NK-92 (cell line): Measurements from ENCODE around the gene AKT1.

Experiments
- DNase-seq: peaks from one replicate; lab custom pipeline; 2025; ENCODE audit not compliant: unreplicated experiment; lab: John Stamatoyannopoulos, UW

The AKT1 gene

GRCh38 chr14:104786726-104787675, 8.5 kb downstream of the AKT1 start:
- no peak for DNase-seq

DNA sequence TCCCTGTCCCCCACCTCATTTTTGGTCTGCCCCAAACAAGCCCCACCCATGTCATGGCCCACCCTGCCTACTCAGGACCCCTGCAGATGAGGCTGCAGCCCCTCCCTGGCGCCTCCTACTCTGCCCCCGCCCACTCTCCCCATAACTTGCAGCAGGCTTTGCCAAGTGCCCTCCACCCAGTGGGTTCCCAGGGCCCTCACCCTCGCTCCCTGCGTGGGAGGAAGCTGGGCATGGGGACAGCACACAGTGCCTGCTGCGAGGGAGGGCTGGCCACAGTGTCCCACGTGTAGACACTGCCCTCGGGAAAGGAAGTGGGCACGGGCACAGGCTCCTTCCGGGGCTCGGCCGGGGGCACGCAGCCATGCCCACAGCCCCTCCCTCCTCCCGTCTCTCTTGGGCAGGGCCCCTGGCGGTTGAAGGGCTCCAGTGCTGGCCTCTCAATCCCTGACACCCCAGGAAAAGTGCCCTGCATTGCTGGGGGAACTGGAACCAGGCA, 9.4 kb downstream of the AKT1 start:
- DNase-seq, result no peak

DNA sequence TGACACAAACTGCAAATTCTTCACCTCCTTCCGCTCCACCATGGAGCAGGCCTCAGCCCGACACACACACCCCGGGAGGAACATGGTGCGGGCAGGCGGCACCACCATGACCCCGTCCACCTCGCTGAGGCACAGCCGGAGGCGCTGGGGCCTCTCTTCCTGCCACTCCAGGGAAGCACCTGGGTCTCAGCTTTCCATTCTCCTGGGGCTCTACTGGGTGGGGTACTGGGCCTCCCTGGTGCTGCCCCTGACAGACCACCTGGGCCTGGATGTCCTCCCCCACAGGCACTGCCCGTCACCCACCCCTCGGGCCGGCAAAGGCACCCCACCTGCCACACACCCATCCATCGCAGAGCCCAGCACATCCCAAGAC, 9.9 kb downstream of the AKT1 start:
- DNase-seq, result no peak

- no peak for DNase-seq
Observed at GRCh38 chr14:104784846-104785707, 10.5 kb downstream of the AKT1 start.

DNA sequence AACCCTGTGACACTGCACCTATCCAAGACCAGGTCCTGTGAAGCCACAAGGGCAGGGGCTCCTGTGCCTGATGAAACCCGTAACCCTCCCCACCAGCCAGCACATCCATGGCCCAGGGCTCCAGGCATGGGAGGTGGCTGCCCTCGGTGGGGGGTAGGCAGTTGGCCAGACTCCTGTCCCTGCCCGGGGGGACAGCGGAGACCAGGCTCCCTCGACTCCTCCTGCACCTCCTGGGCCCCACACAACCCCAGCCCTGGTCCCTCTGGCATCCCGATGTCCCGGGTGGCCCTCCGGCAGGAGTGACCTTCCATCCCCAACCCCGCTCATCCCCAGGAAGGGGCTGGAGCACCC, 11.4 kb downstream of the AKT1 start:
- no peak for DNase-seq

- no peak for DNase-seq
Observed at GRCh38 chr14:104783484-104784217, 11.9 kb downstream of the AKT1 start.

DNA sequence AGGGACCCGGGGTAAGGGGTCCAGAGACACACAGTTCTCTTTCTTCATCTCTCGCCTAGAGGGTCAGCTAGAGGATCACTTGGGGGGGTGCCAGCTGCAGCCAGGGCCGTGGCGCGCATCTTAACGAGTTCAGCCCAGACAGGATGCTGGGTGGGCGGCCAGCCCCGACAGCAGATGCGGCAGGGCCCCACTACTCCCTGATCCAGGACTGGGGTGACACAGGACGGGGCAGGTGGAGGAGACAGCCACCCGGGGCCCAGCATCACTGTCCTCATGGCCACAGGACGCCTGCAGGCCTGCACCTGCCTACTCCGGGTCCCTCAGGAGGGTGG, 12.8 kb downstream of the AKT1 start:
- DNase-seq, result no peak

DNA sequence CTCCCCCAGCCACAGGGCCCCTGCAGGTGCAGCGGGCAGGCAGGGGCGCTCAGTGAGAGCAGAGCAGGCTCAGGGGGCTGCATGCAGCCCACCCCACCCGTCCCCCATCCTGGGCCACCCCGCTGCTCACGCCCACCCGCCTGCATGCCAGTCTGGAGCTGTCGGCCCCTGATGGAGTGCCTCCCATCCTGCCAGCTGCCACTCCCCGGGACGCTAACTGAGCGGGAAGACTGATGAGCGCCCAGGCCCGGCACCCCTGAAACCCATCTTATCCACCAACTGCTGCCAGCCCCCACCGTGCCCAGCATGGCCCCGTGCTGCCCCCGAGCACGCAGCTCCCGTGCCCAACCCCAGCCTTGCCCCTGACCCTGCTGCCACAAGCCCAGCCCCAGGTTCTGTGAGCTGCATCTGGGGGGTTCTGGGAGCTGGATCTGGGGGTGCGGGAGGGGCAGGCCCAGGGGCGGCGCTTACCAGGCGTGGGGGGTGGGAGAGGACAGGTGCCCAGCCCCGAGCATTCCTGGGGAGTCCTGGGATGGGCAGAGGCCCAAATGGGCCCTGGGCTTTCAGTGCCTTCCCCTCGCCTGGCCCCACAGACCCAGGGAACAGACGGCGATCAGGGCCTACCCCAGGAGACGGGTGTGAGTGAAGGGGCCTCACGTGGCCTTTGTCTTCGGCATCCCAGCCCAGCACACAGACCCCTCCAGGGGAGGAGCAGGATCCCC, 13.3 kb downstream of the AKT1 start:
- no peak for DNase-seq

DNA sequence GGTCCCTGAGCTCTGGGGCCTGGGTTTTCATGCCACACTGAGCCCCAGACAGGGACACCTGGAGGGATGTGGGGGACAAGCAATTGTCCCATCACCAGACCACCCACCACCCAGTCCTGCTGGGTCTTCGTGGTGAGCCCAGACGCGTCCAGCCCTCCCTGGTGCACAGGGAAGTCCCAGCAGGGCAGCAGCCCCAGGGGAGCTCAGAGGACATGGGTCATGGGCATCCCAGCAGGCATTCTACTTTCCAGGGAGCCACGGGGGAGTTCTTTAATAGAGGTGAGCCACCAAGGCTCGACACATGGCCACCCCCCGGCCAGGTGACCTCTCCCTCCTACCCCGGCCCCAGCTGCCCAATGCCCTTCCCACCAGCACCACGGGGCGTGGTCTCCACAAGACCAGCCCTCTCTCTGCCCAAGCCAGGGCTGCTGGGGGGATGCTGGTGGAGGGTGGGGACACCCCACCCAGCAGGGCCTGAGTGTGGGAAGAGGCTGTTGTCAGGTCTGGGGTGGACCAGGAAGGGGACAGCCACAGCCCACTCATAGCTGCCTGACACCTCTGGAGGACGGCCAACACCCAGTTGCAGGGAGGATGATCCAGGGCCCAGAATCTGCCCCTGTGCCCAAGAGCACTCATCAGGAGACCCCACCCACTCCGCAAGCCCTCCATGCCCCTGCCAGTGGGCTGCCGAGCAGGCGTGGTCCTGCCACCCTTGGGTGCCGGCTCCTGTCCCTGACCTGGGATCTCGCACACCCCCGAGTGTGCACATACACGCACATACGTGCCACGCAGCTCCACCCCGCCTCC, 14.1 kb downstream of the AKT1 start:
- DNase-seq, result no peak

DNA sequence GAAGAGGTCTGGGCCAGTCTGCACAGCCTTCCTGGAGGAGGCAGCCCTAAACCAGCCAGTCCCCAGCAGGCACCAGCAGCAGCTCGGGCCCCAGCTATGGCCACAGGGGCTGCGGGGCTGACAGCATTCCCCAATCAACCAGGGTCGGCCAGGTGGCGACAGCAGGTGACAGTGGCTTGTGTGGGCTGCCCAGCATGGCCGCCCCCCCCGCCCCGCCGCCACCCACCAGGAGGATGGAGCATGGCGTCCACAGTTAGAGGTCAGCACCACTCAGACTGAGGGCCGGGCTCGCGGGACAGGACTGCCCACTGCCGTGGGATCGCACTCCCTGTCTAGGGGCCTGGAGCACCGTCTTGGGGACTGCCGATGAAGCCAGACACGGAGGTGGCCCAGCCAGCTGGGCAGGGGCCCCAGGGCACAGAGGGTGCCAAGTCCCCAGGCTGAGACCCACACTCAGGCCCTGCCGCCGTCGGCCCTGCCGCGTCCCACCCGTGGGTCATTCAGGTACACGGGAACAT, 15.0 kb downstream of the AKT1 start:
- no peak for DNase-seq

- no peak for DNase-seq
Observed at GRCh38 chr14:104779776-104780512, 15.6 kb downstream of the AKT1 start.

DNA sequence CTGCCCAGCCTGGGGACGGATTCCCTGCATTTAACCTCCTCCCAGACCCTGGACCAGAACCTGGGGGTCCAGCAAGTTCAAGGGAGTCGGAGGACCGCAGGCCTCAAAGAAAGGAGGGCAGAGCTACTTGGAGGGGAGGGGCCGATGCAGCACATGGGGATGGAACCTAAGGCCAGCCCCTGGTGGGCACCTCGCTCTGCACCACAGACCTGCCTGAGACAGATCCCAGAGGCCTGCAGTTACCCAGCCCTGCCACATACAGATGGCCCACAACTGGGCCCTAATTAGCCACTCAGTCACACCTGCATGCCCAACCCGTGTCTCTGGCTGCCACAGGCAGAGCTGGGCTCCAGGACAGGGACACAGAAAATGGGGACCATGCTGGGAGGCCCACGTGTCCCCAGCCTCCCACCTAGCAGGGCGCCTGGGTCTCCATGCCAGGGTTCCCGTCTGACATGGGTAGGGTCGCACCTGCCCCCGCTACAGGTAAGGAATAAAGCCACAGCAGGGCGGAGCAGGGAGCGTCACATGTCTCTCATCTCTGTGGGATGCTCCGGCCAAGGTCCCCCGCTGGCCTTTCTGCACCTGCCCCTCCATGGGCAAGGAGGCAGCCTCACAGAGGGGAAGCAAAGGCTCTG, 16.7 kb downstream of the AKT1 start:
- DNase-seq, result no peak

DNA sequence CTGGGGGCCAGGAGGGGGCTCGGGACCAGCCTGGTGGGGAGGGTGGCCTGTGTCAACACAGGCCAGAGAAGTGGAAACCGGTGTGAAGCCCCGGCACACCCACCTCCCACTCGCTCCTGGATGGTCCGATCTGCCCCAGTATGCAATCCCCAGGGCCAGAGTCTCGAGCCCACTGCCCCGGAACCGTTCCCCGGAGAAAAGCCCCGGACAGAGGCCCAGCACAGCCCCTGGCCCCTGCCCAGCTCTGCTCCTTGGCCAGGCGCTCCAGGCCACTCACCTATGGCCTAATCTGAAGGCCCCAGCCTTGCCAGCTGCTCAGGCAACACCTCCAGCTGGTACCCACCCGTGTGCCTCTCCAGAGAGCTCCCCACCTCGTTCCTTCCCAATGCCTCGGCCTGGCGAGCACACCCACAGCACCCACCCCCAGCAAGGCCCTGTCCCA, 17.7 kb downstream of the AKT1 start:
- DNase-seq, result no peak

DNA sequence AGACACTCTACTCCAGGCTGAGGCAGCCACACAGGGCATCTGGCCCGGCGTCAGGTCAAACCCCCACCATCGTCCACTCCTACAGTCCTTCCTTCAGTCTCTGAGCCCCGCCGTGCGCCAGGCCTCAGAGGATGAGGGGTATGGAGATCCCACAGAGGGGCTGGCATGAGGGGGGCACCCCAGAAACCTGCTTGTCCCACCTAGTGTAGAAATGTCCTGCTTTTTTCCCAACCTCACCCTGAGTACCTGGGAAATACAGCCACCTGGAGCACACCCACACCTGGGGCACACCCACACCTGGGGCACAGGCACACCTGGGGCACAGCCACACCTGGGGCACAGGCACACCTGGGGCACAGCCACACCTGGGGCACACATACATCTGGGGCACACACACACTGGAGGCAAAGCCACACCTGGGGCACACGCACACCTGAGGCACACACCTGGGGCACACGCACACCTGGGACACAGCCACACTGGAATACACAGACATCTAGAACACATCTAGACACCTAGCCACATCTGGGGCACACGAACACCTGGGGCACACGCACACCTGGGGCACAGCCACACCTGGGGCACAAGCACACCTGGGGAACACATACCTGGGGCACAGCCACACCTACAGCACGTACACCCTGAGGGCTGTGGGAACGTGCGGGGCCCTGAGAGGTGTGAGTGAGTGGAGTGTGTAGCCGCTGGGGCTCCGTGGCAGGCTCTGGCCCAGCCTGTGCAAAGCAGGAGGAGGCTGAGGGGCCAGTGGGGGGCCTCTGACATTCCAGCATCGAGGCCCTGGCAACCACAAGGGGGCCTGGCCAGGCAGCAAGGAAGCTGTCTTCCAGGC, 18.4 kb downstream of the AKT1 start:
- no peak for DNase-seq

DNA sequence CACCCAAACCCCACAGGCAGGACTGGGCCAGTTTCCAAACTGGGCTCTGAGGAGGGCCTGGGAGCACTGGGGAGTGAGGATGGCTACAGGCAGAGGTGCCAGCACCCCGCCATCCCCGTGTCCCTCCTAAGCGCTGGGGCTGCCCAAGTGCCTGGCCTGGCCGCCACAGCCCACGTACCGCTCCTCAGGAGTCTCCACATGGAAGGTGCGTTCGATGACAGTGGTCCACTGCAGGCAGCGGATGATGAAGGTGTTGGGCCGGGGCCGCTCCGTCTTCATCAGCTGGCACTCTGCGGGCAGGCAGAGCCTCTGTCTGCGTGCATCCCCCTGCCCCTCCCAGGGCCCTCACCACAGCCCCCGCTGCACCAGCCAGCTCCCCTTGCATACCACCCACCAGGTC, 19.1 kb downstream of the AKT1 start:
- DNase-seq, result no peak

- DNase-seq, result no peak
Observed at GRCh38 chr14:104775073-104775489, 20.5 kb downstream of the AKT1 start.

- no peak for DNase-seq
Observed at GRCh38 chr14:104774453-104775072, 21.0 kb downstream of the AKT1 start.
